DOHH2 (cell line): Measurements from ENCODE around the gene TACR2.

ENCODE experiments used
- H3F3A ChIP-seq: fragments of 200-600 bp; sonication (generic), shearing (Covaris generic); 2 replicates; pipeline ENCODE4 v1.6.0; 2016; ENCODE audit warnings: antibody characterized with exemption, mild to moderate bottlenecking; ENCODE audit not compliant: control insufficient read depth, insufficient read depth
- H3K27ac ChIP-seq: fragments of 200-600 bp; sonication (generic); 2 replicates; pipeline ENCODE4 v1.5.1; 2014; ENCODE audit warnings: low read depth, mild to moderate bottlenecking, low read length, moderate library complexity
- H3K27me3 ChIP-seq: fragments of 200-600 bp; sonication (generic); 2 replicates; pipeline ENCODE4 v1.6.1; 2014; ENCODE audit warnings: mild to moderate bottlenecking, low read length, mixed read lengths; ENCODE audit not compliant: control insufficient read depth
- H3K36me3 ChIP-seq: fragments of 200-600 bp; sonication (generic); 2 replicates; pipeline ENCODE4 v1.6.1; 2014; ENCODE audit warnings: mild to moderate bottlenecking, low read length, moderate library complexity, mixed read lengths; ENCODE audit not compliant: control insufficient read depth
- H3K4me1 ChIP-seq: fragments of 200-600 bp; sonication (generic); 2 replicates; pipeline ENCODE4 v1.6.1; 2014; ENCODE audit warnings: mild to moderate bottlenecking, low read length, mixed read lengths; ENCODE audit not compliant: control insufficient read depth
- H3K4me2 ChIP-seq: fragments of 200-600 bp; sonication (generic); 2 replicates; pipeline ENCODE4 v1.6.0; 2014; ENCODE audit warnings: mild to moderate bottlenecking, low read length, moderate library complexity
- H3K4me3 ChIP-seq: fragments of 200-600 bp; sonication (generic); 2 replicates; pipeline ENCODE4 v1.5.1; 2014; ENCODE audit warnings: mild to moderate bottlenecking, low read length, mixed read lengths
- H3K79me2 ChIP-seq: fragments of 200-600 bp; sonication (generic); 2 replicates; pipeline ENCODE4 v1.6.1; 2014; ENCODE audit warnings: mild to moderate bottlenecking, low read length, mixed read lengths; ENCODE audit not compliant: control insufficient read depth
- H3K9me2 ChIP-seq: fragments of 200-600 bp; sonication (generic); replicated peaks from 2 replicates; pipeline ENCODE4 v1.6.1; 2014; ENCODE audit warnings: mild to moderate bottlenecking, low read length, mixed read lengths; ENCODE audit not compliant: control insufficient read depth
- H3K9me3 ChIP-seq: fragments of 200-600 bp; sonication (generic); 2 replicates; pipeline ENCODE4 v1.6.1; 2014; ENCODE audit warnings: antibody characterized with exemption, low read length, mixed read lengths; ENCODE audit not compliant: control insufficient read depth, insufficient read depth
- H4K20me1 ChIP-seq: fragments of 200-600 bp; sonication (generic); 2 replicates; pipeline ENCODE4 v1.6.0; 2014; ENCODE audit warnings: low read depth, mild to moderate bottlenecking, antibody characterized with exemption, low read length, moderate library complexity; ENCODE audit not compliant: control insufficient read depth, insufficient read depth
- EZH2phosphoT487 ChIP-seq: fragments of 200-600 bp; sonication (generic); IDR thresholded peaks from 2 replicates; pipeline ENCODE4 v1.6.1; 2017; ENCODE audit warnings: borderline replicate concordance, mild to moderate bottlenecking, antibody characterized with exemption, low read length, moderate library complexity, mixed read lengths
- TF ChIP-seq, protein P1 (sequence below): fragments of 200-600 bp; sonication (generic); IDR thresholded peaks from one replicate; pipeline ENCODE4 v1.5.1; 2014; ENCODE audit warnings: antibody characterized with exemption, mild to moderate bottlenecking, low read depth, low read length; ENCODE audit not compliant: poor library complexity, severe bottlenecking

TACR2 gene

DNA sequence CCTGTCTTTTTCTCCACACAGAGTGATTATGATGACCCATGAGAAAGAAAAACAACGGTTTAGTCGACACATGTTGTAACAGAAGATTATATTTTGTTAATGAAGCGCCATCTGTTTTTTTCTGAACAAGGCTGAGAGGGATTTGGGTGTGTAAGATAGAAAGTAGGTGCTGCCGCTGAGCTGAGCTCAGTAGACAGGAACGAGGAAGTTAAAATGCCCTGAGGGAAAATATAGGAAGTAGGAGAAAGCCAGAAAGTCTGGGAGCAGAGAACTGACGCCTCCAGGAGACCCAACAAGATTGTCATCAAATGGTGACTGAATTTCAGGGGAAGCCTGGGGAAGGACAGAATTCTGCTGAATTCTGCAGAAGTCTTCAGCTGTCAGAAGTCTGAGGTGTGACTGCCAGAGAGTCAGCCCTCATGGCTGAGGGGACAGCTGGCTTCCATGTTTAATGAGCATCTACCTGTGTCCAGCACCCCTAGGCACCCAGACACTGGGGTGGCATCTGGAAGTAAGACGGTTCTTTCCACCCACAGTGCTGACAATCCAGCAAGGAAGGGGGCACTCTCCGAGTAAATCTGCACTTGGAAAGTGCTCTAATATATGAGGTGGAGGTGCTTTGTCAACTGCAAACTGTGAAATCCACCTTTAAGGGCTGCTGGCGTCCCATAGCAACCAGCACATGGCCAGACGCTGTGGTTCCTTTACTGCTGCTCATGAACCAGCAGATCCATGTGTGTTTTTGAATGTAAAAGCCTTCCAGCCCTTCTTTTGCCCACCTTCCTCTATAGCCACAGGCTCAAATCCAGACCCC is 22.0 kb upstream of the TACR2 start:
- H3K79me2 ChIP-seq: no peaks in the 10 kb centered on the region
- H4K20me1 ChIP-seq: no peaks in the 10 kb centered on the region
- TF ChIP-seq, protein P1, sequence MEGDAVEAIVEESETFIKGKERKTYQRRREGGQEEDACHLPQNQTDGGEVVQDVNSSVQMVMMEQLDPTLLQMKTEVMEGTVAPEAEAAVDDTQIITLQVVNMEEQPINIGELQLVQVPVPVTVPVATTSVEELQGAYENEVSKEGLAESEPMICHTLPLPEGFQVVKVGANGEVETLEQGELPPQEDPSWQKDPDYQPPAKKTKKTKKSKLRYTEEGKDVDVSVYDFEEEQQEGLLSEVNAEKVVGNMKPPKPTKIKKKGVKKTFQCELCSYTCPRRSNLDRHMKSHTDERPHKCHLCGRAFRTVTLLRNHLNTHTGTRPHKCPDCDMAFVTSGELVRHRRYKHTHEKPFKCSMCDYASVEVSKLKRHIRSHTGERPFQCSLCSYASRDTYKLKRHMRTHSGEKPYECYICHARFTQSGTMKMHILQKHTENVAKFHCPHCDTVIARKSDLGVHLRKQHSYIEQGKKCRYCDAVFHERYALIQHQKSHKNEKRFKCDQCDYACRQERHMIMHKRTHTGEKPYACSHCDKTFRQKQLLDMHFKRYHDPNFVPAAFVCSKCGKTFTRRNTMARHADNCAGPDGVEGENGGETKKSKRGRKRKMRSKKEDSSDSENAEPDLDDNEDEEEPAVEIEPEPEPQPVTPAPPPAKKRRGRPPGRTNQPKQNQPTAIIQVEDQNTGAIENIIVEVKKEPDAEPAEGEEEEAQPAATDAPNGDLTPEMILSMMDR: no peak
- no peak for TF ChIP-seq EZH2phosphoT487
- H3K4me3 ChIP-seq: no peak overlapping the region
- H3K27ac ChIP-seq: no peak overlapping the region
- no peaks in the 10 kb centered on the region for H3K36me3 ChIP-seq
- no peaks in the 10 kb centered on the region for H3K4me1 ChIP-seq
- peaks cover 12% of the 10 kb centered on the region for H3K27me3 ChIP-seq
- H3K4me2 ChIP-seq: no peak overlapping the region
- no peaks in the 10 kb centered on the region for H3K9me2 ChIP-seq
- H3K9me3 ChIP-seq: no peaks in the 10 kb centered on the region
- no peaks in the 10 kb centered on the region for H3F3A ChIP-seq

GRCh38 chr10:69437321-69438259 is 20.9 kb upstream of the TACR2 start:
- Histone ChIP-seq H3K79me2 (no peaks in the 10 kb centered on the region), H3K36me3 (no peaks in the 10 kb centered on the region), H3K27ac (no peak overlapping the region), H3K9me2 (no peaks in the 10 kb centered on the region), H3K4me3 (no peak overlapping the region), H3K4me2 (no peak overlapping the region), H4K20me1 (no peaks in the 10 kb centered on the region), H3F3A (no peaks in the 10 kb centered on the region), H3K9me3 (no peaks in the 10 kb centered on the region), H3K27me3 (peaks cover 15% of the 10 kb centered on the region), H3K4me1 (no peaks in the 10 kb centered on the region)
- TF ChIP-seq, protein P1: no peak
- TF ChIP-seq EZH2phosphoT487: no peak

DNA sequence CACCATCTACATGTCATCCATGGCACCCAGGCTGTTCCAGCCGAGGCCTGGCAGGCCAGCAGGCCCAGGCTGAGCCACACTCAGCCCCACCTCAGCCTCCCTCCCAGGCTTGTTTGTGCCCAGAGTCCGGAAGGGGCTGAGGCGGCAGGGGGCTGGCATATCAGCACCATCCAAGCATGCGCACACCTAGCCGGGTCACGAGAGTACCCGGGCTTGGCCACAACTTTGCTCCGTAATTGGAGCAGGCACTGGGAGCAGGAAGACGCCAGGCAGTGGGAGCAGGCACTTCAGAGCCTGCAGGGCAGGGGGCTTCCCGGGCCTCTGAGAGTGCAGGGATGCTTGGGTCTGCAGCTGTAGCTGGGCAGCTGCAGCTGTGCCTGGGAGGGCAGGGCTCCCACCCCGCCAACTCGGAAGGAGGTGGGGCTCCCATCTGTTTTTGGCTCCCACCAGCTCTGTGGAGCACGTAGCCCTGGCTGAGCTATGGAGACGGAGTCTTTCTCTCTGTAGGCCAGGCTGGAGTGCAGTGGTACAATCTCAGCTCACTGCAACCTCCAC is 19.3 kb upstream of the TACR2 start:
- Histone ChIP-seq H3K27ac (no peak overlapping the region), H3K4me3 (no peak overlapping the region), H3K4me2 (no peak overlapping the region), H3K79me2 (no peaks in the 10 kb centered on the region), H3K9me3 (no peaks in the 10 kb centered on the region), H3F3A (no peaks in the 10 kb centered on the region), H3K27me3 (peaks cover 14% of the 10 kb centered on the region), H3K36me3 (no peaks in the 10 kb centered on the region), H3K4me1 (no peaks in the 10 kb centered on the region), H3K9me2 (no peaks in the 10 kb centered on the region), H4K20me1 (no peaks in the 10 kb centered on the region)
- no peak for TF ChIP-seq EZH2phosphoT487
- TF ChIP-seq, protein P1: no peak
